HG03565 (cell line): ENCODE measurements around the gene CALHM3.

ENCODE experiments used
- ATAC-seq: cut with Tn5 transposase; IDR thresholded peaks from one replicate; pipeline ENCODE4 v1.9.1; 2021; ENCODE audit warnings: mild to moderate bottlenecking, moderate library complexity; ENCODE audit not compliant: unreplicated experiment

The CALHM3 gene

GRCh38 chr10:103451091-103451813, 27.8 kb downstream of the CALHM3 start:
- ATAC-seq, result no peak

- ATAC-seq, result no peak
Observed at GRCh38 chr10:103450201-103450695, 28.8 kb downstream of the CALHM3 start.

- ATAC-seq, result no peak
Observed at GRCh38 chr10:103449208-103450144, 29.6 kb downstream of the CALHM3 start.

- ATAC-seq, result no peak
Observed at GRCh38 chr10:103448746-103449145, 30.3 kb downstream of the CALHM3 start.

- ATAC-seq, result no peak
Observed at GRCh38 chr10:103447187-103447586, 31.9 kb downstream of the CALHM3 start.

GRCh38 chr10:103445767-103446567, 33.1 kb downstream of the CALHM3 start:
- no peak for ATAC-seq

GRCh38 chr10:103445366-103445765, 33.7 kb downstream of the CALHM3 start:
- no peak for ATAC-seq

GRCh38 chr10:103444478-103444877, 34.6 kb downstream of the CALHM3 start:
- ATAC-seq, result no peak

GRCh38 chr10:103443475-103444185, 35.4 kb downstream of the CALHM3 start:
- ATAC-seq, result no peak

- no peak for ATAC-seq
Observed at GRCh38 chr10:103442031-103442461, 37.0 kb downstream of the CALHM3 start.

GRCh38 chr10:103441611-103442010, 37.4 kb downstream of the CALHM3 start:
- ATAC-seq, result no peak

- no peak for ATAC-seq
Observed at GRCh38 chr10:103441206-103441605, 37.8 kb downstream of the CALHM3 start.

- ATAC-seq, result no peak
Observed at GRCh38 chr10:103440416-103440815, 38.6 kb downstream of the CALHM3 start.

- no peak for ATAC-seq
Observed at GRCh38 chr10:103439776-103440175, 39.3 kb downstream of the CALHM3 start.

GRCh38 chr10:103433858-103434257, 45.2 kb downstream of the CALHM3 start:
- no peak for ATAC-seq

GRCh38 chr10:103431902-103432301, 47.1 kb downstream of the CALHM3 start:
- ATAC-seq, result no peak

- no peak for ATAC-seq
Observed at GRCh38 chr10:103429647-103430046, 49.4 kb downstream of the CALHM3 start.

- no peak for ATAC-seq
Observed at GRCh38 chr10:103428989-103429643, 49.9 kb downstream of the CALHM3 start.

- no peak for ATAC-seq
Observed at GRCh38 chr10:103427866-103428265, 51.2 kb downstream of the CALHM3 start.

GRCh38 chr10:103423748-103424147, 55.3 kb downstream of the CALHM3 start:
- ATAC-seq, result no peak
